HG02763 (cell line): ENCODE measurements around the gene PSMC2.

Source experiments
- ATAC-seq: cut with Tn5 transposase; IDR thresholded peaks from one replicate; pipeline ENCODE4 v1.9.1; 2021; ENCODE audit warnings: mild to moderate bottlenecking, moderate library complexity; ENCODE audit not compliant: unreplicated experiment

The PSMC2 gene

DNA sequence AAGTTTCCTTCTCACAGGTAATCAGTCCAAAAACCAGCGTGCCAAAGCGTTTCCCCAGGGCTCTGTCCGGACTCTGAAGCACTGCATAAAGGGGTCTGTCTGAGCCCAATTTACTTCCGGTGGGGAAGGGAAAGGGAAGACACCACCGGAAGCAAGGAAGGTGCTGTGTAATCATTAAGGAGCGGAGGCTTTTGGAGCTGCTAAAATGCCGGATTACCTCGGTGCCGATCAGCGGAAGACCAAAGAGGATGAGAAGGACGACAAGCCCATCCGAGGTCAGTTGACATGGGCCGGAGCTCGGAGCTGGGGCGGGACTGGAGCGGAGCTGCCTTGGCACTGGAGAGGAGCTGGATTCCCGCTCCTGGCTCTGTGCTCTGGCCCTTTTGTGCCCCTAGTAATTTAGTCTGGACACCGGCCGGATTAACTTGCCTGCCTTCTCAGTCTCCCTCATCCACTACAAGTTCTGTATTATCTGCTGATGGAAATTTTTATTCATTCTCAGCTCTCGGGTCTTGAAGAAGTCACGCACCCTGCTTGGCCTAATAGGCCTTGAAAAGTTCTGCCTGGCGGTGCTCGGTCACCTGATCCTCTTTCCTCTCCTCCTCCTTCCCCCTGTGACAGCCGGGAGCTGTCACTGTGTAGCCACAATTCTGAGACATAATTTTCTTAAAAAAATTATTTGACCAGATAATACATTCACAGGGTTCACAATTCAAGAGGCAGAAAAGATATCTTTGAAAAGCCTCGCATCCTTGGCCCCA, at the start of gene PSMC2:
TSS of gene PSMC2 (plus strand) at position 137 of the 761 bp plus-strand sequence. CDS start at position 206, 69 bp downstream.
- peak; percentile 69 for ATAC-seq

DNA sequence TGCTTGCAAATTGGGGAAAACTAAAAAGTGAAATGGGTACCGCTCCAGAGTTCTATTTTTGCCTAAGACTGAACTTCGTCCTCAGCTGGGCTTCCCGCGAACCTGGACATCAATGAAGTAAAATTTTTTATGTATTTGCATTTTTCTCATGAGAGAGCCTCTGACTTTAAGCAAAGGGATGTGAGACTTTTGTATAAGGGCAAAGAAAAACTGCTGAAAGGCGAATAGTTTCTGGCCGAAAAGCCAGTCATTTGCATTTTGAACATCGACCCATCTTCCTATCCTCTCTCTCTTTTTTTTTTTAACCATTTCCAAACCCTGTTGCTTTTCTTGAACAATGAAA, 49.6 kb upstream of the PSMC2 start:
- peak; percentile 23 for ATAC-seq

DNA sequence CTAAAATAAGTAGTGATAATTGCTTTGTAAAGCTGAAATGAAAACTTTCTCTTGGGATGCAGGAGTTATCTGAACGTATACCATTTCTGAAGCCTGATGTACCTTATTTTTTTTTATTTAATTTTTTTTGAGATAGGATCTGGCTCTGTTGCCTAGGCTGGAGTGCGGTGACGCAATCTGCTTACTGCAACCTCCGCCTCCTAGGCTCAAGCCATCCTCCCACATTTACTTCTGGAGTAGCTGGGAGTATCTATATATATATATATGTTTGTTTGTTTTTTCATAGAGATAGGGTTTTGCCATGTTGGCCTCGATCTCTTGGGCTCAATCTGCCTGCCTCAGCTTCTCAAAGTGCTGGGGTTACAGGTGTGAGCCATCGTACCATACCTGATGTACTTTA, 47.8 kb upstream of the PSMC2 start:
- no peak for ATAC-seq

DNA sequence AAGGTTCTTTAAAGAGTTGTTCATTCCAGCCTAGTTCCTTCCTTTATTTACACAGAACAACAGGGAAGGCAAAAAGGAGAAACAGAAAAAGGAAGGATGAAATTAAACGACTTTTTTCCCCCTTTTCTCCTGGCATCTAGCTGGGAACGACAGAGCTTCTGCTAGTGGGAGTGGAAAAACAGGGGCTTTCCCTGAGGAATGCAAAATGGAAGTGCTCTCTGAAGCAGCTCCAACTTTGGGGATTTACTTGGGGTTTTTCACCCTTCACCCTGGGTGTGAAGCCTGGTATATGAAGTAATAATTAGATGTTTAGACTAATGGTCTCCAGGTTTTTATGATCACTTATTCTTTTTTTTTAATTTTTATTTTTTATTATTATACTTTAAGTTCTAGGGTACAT, 46.0 kb upstream of the PSMC2 start:
- no peak for ATAC-seq

DNA sequence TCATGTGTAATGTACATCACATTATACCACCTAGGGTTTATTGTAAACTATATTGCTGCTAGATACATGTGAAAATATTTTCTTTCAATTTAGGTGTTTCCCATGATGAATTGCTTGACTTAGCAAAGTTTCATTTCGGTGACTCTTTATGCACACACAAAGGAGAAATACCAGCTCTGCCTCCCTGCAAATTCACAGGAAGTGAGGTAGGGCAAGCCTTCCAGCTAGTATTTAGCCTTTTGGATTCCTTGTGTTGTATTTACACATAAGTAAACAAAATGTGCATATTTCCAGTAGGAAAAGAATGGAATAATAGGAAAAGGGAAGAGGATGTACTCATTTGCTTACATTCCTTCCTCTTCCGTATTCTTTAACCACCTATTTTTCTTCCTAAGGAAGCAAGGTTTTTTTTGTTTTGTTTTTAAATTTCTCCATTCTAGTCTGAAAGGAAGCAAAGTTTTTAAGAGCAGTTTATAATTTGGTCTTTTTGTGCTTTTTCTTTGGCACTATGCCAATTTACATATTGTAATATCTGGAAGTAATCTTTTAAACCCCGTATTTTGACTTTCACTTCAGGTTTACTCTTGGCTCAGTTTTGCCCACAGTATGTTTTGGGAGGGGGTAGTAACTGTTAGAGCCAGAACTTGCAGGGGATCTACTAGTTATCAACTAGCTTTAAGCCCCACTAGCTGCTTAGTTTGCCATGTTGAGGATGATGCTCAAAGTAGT, 39.8 kb upstream of the PSMC2 start:
- ATAC-seq: no peak

DNA sequence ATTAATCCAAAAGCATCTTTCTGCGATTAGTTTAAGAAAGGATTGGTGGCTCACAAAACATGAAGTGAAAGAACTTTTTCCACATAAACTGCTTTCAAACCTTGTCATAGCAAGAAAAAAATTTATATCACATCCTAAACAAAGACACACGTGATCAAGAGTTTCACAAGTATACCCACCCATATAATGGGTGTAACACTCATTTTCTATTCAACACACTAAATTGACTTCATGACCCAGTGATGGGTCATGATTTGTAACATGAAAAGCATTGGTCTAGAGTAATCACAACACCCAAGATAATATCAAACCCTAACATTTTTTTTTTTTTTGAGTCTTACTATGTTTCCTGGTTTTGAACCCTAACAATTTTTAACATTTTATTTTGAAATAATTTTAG, 32.6 kb upstream of the PSMC2 start:
- ATAC-seq: no peak

DNA sequence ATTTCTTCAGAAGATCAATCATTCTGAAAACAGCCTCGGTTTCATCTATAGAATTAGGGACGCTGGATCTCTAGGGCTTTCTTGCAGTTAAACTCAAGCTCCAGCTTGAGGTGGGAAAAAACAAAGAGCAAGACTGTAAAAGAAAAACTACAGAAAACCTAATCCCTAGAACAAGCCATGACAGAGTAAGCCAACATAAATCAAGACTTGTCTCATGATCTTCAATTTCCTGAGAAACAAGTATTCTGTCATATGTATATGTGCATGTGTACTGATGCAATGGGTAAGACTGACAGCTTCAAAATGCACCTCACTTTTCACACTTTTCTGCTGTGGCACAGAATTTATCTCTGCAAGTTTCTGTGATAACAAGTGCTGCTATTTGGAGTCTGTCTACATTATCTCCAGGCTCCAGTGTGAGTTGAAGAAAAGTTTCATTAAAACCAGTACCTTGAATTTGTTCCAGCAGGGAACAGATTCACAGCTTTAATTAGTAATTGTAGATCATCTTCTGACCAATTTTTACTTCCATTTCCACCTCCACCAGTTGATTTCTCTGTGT, 31.0 kb upstream of the PSMC2 start:
- no peak for ATAC-seq

DNA sequence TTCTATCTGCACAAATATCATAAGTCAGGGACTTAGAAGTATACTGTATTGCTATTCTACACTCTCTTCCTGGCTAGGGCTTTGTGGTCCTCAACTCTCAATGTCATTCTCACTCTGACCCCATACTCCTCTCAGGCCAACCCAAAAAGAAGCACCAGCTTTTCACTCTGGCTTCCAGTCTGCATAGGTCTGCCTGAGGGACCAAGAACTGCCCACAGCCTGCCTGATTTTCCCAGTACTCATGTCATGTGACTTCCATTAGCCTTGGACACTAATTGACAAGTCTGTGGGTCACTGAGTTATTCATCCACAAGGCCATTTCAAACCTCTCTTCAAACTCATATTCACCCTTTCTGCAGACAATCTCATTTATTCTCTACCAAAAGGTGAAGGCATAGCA, 30.4 kb upstream of the PSMC2 start:
- no peak for ATAC-seq

DNA sequence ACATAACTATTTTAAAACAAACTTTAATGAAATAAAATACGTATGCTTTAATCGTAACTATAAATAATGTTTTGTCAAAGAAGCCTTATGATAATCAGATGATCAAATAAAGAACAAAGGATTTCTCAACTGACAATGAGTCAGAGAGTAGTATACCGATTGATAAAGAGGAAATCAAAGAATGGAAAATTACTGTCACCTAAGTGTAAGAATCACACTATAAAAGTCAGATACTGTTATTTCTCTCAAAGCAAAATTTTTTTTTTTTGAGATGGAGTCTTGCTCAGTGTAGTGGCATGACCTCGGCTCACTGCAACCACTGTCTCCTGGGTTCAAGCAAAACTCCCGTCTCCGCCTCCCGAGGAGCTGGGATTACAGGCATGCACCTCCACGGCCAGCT, 21.7 kb upstream of the PSMC2 start:
- no peak for ATAC-seq

DNA sequence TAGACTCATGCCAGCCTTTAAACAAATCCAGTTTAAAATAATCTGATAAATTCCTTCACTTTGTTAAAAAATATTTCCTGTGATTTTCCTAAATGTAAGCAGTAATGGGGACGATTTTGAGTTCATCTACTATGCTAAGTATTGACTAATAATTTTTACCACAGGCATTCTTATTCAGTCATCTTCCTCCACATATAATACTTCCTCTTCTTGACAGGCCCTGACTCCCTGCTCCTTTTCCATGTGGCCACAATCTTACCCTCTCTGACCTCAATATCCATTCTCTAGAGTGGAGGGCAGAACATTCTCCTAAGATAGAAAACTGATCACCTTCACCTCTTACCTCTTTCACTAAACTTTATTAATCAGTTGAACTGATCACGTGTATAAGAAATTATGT, 10.7 kb upstream of the PSMC2 start:
- ATAC-seq: no peak

DNA sequence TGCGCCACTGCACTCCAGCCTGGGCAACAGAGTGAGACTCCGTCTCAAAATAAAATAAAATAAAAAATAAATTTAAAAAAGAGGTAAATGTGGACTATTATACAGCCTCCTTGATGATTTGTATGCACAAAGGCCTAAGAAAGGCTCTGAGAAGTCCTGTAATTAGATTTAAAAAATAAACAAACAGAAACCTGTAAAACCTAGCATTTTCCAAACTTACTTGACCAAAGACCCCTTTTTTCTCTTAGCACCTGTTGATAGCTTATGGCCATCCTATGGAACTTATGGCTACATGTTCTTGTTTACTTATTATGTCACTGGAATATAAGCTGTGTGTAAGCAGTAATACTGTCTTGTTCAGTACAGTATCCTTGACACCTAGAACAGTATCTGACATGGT, 8.6 kb upstream of the PSMC2 start:
- no peak for ATAC-seq

DNA sequence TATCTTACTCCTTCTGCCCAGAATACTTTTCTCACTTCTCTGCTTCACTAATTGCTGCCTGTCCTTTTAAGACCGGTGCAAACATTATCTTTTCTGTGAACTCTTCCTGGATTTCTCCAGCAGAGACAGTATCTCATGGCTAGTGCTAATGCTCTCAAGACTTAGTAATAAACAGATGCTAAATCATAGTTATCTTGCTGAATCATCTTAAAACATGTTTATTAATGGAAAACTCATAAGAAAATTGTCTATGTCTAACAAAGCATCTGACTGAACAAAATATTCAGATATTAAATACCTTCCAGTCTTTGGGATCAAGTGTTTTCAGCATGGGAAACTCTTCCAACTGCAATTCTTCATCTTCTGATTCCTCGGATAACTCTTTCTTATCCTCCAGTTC, 6.0 kb upstream of the PSMC2 start:
- ATAC-seq: no peak

DNA sequence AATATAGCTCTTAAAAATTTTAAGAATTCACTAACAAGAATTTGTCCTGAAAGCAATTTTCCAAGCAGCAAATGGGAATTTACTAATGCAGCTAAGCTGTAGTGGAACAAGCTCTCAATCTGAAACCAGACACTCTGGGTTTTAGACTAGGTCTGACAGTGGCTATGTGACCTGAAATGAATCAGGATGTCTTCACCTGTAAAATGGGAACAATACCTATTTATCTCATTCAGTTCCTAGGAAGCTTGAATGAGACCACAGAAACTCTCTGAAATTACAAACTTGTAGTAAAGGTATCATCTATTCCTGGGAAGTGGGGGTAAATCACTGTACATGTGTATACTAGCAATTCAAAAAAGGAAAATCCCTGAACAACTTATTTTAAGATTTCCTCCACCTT, 4.1 kb upstream of the PSMC2 start:
- ATAC-seq: no peak

DNA sequence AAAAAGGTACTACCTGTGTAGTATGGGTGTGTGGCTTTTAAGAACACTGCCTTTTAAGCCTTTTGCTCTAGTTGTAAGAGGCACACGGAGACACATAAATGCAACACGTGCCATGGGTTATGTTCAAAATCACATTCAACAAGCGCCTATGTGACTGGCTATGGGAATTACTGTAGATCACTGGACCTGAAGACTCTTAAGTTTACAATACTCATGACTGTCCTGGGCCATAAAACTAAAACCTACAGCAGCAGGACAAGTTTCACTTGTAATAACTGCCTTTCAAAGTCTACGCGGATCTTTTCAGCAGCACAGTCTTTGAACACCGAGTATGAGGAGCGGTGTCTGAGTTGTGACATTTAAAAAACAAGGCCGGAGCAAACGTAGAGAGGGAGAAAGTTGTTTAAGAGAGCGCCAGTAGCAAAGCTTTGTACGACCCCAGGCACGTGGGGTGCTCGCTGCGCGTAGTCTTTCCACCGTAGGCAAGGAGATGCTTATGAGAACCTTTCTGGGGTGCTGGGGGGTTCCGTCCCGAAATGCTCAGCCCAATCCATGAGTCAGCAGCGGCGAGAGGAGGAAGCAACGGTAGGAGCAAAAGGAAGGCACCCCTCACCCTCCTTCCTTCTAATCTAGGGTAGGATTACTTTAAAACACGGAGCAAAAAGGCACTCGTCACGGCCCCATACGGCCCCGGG, 3.5 kb upstream of the PSMC2 start:
- ATAC-seq: peak; percentile 12

DNA sequence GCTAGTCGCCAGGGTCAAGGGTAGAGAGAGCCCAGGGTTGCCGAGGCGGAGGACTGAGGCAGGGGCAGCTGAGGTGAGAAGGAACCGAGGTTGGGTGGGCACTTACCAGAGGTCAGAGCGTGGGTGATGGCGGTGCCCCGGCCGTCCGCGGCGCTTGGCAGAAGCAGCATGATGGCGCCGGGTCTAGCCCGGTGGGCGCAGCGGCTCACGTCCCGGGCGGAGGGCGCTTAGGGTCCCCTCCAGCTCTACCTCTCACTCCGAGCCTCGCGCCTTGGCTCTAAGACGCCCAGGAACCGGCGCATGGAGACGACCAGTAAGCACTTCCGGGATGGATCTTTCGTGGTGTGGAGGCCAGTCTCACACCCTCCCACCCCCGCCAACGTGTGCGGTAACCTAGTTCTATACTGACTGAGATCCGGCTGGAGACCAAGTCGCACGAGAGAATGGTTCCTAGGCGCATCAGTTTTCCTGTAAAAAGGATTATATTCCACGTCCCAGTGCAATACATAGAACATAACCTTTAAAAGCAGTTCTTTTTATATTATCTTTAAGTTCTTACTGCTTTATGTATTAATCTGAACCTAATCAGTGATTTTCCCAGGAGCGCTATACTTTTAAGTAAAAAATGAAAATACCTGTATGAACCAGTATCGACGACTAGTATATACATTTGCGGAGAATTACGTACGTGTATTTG, 2.8 kb upstream of the PSMC2 start, which contains the start of gene DNAJC2:
TSS of gene DNAJC2 (minus strand) at position 315 of the 697 bp plus-strand sequence. CDS start at position 170, 145 bp downstream.
- peak; percentile 78 for ATAC-seq

DNA sequence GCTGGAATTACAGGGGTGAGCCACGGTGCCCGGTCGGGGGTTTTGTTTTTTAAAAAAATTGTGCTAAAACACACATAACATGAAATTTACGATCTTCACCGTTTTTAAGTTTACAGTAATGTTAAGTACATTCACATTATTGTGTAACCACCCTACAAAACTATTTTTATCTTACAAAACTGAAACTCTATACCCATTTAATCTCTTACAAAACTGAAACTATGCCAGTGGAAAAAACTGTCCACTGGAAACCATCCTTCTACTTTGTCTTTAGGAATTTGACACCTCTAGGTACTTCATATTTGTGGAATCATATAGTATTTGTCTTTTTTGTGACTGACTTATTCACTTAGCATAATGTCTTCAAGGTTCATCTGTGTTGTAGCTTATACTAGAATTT, 1.0 kb upstream of the PSMC2 start:
- ATAC-seq: no peak

DNA sequence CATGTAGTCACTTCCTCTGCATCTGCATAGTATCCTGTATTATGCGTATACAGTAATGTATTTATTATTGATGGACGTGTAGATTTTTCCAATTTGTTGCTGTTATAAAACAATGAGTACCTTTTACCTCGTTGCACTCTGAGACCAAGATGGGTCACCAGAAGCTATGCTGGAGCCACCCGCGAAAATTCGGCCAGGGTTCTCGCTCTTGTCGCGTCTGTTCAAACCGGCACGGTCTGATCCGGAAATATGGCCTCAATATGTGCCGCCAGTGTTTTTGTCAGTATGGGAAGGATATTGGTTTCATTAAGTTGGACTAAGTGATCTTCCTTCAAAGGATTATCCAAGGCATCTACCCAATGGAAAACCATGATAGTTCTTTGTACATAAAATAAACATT, 1.0 kb downstream of the PSMC2 start:
- ATAC-seq: no peak

DNA sequence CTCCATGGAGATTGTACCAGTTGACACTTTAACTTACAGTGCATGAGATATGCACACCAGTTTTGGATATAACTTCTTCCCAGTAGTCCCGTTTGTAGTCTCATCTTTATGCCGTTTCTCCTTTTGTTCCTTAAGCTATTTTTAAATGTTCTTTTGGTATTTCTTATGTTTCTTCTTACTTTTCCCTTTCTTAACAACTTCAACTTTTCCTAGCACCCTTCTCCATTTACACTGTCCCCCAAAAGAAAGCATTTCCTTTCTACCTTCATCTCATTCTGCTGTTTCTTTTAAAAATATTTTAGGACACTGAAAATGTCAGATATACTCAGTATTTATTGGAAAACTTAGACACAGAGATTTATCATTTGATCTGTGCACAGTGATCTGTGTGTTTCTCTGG, 1.5 kb downstream of the PSMC2 start:
- no peak for ATAC-seq

DNA sequence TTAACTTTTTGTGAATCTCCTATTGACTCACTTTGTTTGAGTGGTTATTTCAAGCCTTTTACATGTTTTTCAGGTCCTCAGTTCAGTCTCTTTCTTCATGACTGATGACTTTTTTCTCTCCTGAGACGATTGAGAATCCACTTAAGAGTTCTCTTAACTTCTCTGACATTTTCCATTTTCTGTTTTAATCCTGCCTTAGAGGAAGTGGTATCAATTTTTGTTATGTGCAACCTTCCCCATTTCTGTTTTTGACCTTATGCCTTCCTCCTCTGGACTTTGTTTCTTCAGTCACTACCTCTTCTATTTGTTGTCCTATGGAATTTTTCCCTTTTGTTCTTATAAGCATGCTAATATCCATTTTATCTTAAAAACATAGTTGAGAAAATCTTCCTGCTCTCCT, 2.4 kb downstream of the PSMC2 start:
- ATAC-seq: no peak

DNA sequence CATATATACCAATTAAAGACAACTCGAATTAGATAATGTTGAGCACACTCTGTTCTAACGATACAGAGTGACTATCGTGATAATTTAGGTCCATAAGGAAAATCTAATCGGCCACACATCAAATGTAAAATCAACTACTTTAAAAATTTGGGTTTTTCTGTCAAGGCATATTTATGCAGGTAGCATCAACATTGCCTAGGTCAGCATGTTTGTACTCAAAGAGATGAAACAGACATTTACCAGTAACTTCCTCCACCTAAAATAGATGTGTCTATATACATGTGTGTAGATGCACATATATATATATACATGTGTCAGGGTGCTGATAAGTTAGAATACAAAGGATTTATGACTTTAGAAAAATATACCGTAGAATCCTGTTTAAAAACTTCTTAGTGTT, 22.0 kb downstream of the PSMC2 start:
- no peak for ATAC-seq
